ENCODE data around the gene CEACAM18.

CEACAM18 gene

GRCh38 chr19:51539821-51540366 lies 61.6 kb downstream of the CEACAM18 start:
- no peak for DNase-seq
